Neural cell (in vitro differentiated cells): ENCODE data around the gene SHROOM4.

Experiments used
- EP300 ChIP-seq: fragments of 450-650 bp; conservative IDR thresholded peaks from 2 replicates; pipeline ENCODE4 v1.6.1; 2014; ENCODE audit warnings: antibody characterized with exemption, mild to moderate bottlenecking, moderate library complexity; ENCODE audit not compliant: poor library complexity, severe bottlenecking
- EZH2 ChIP-seq: fragments of 200-600, 300-800 bp; shearing (Covaris generic), sonication (generic); IDR thresholded peaks from 2 replicates; pipeline ENCODE4 v1.6.1; 2014; ENCODE audit warnings: antibody characterized with exemption, low read length, borderline replicate concordance, mild to moderate bottlenecking; ENCODE audit not compliant: insufficient read depth, poor library complexity, severe bottlenecking
- SMC3 ChIP-seq: fragments of 450-650 bp; conservative IDR thresholded peaks from 2 replicates; pipeline ENCODE4 v1.6.1; 2014; ENCODE audit warnings: antibody characterized with exemption, mild to moderate bottlenecking, moderate library complexity; ENCODE audit not compliant: poor library complexity
- TF ChIP-seq, protein P1 (sequence below): fragments of 450-650 bp; IDR thresholded peaks from 2 replicates; pipeline ENCODE4 v1.5.1; 2014; ENCODE audit warnings: antibody characterized with exemption, mild to moderate bottlenecking, moderate library complexity; ENCODE audit not compliant: poor library complexity, severe bottlenecking
- TF ChIP-seq, protein P2 (sequence below): IDR thresholded peaks from 2 replicates; pipeline ENCODE4 v1.6.1; 2012; ENCODE audit warnings: borderline replicate concordance

DNA sequence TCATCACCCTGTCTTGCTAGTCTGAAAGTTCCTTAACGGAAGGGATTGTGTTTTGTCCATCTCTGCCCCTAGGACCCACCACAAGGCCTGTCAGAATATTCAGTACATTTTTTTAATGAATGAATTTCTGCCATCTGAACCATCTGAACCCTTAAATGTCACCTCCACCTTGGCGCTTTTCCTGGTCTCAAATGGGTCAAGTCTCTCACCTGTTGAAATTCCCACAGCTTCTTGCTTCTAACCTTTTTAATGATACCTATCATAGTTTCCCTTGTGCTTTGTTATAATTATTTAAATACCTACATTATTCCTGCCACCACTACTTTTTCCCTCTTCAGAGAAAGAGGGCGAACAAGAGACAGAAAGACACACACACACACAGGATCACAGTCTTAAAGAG, 48.0 kb downstream of the SHROOM4 start:
- TF ChIP-seq, protein P1, sequence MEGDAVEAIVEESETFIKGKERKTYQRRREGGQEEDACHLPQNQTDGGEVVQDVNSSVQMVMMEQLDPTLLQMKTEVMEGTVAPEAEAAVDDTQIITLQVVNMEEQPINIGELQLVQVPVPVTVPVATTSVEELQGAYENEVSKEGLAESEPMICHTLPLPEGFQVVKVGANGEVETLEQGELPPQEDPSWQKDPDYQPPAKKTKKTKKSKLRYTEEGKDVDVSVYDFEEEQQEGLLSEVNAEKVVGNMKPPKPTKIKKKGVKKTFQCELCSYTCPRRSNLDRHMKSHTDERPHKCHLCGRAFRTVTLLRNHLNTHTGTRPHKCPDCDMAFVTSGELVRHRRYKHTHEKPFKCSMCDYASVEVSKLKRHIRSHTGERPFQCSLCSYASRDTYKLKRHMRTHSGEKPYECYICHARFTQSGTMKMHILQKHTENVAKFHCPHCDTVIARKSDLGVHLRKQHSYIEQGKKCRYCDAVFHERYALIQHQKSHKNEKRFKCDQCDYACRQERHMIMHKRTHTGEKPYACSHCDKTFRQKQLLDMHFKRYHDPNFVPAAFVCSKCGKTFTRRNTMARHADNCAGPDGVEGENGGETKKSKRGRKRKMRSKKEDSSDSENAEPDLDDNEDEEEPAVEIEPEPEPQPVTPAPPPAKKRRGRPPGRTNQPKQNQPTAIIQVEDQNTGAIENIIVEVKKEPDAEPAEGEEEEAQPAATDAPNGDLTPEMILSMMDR, result no peak
- TF ChIP-seq SMC3, result no peak
- no peak for TF ChIP-seq EP300
- no peak for TF ChIP-seq EZH2
- TF ChIP-seq, protein P2, sequence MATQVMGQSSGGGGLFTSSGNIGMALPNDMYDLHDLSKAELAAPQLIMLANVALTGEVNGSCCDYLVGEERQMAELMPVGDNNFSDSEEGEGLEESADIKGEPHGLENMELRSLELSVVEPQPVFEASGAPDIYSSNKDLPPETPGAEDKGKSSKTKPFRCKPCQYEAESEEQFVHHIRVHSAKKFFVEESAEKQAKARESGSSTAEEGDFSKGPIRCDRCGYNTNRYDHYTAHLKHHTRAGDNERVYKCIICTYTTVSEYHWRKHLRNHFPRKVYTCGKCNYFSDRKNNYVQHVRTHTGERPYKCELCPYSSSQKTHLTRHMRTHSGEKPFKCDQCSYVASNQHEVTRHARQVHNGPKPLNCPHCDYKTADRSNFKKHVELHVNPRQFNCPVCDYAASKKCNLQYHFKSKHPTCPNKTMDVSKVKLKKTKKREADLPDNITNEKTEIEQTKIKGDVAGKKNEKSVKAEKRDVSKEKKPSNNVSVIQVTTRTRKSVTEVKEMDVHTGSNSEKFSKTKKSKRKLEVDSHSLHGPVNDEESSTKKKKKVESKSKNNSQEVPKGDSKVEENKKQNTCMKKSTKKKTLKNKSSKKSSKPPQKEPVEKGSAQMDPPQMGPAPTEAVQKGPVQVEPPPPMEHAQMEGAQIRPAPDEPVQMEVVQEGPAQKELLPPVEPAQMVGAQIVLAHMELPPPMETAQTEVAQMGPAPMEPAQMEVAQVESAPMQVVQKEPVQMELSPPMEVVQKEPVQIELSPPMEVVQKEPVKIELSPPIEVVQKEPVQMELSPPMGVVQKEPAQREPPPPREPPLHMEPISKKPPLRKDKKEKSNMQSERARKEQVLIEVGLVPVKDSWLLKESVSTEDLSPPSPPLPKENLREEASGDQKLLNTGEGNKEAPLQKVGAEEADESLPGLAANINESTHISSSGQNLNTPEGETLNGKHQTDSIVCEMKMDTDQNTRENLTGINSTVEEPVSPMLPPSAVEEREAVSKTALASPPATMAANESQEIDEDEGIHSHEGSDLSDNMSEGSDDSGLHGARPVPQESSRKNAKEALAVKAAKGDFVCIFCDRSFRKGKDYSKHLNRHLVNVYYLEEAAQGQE, result no peak
